GM06990 (cell line): ENCODE results near the gene MTLN.
"Not testable (repeated sequence)": the region's sequence is repeated elsewhere in the genome, so short reads cannot be mapped to it uniquely, and the experiment has no call there.

Source experiments
- DNase-seq: peaks from one replicate; pipeline ENCODE4 v3.0.0-alpha.2; 2011; ENCODE audit not compliant: insufficient read length; ENCODE audit errors: extremely low read depth
- H3K27me3 ChIP-seq: replicated peaks from 2 replicates; pipeline ENCODE4 v1.6.0; 2011; ENCODE audit warnings: low read length; ENCODE audit not compliant: control insufficient read depth, insufficient read depth
- H3K36me3 ChIP-seq: 2 replicates; pipeline ENCODE4 v1.5.1; 2011; ENCODE audit warnings: low read length; ENCODE audit not compliant: control insufficient read depth, insufficient read depth
- H3K4me3 ChIP-seq: replicated peaks from 2 replicates; pipeline ENCODE4 v1.5.1; 2011; ENCODE audit warnings: low read depth, mild to moderate bottlenecking, control low read depth, low read length
- TF ChIP-seq, protein P1 (sequence below): IDR thresholded peaks from 2 replicates; pipeline ENCODE4 v1.5.1; 2011; ENCODE audit warnings: low read length, control low read depth, mild to moderate bottlenecking, inconsistent platforms; ENCODE audit not compliant: insufficient read depth, poor library complexity, severe bottlenecking

MTLN gene

GRCh38 chr2:110211938-110212858 lies at the start of gene MTLN:
MTLN (minus strand) TSS chr2:110212547; CDS start chr2:110212525, 22 bp downstream.
- peak; percentile 91 for DNase-seq
- TF ChIP-seq, protein P1, sequence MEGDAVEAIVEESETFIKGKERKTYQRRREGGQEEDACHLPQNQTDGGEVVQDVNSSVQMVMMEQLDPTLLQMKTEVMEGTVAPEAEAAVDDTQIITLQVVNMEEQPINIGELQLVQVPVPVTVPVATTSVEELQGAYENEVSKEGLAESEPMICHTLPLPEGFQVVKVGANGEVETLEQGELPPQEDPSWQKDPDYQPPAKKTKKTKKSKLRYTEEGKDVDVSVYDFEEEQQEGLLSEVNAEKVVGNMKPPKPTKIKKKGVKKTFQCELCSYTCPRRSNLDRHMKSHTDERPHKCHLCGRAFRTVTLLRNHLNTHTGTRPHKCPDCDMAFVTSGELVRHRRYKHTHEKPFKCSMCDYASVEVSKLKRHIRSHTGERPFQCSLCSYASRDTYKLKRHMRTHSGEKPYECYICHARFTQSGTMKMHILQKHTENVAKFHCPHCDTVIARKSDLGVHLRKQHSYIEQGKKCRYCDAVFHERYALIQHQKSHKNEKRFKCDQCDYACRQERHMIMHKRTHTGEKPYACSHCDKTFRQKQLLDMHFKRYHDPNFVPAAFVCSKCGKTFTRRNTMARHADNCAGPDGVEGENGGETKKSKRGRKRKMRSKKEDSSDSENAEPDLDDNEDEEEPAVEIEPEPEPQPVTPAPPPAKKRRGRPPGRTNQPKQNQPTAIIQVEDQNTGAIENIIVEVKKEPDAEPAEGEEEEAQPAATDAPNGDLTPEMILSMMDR: no peak
- H3K4me3 ChIP-seq: peak within 1 kb of the TSS; percentile 82
- no peaks in the 10 kb centered on the region for H3K27me3 ChIP-seq
- H3K36me3 ChIP-seq: no peaks in the 10 kb centered on the region; the same call in 1 of the 2 replicates

DNA sequence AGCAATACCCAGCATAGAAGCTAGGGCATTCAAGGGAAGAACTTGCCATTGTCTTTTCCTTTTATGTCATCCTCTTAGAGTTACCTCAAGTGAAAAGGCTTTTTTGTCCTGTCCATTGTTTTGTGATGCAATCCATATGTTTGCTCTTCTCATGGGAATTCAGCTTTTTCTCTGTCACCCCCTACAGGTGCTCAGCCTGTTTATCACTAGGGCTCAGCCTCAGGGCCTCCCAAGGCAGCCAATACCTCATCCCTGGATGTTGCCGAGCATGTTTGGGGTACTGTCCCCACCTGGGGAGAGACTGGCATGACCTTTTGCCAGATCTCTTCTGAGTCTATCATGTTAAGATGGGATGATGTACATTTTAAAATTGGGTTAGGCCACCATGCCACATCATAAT lies 49.6 kb upstream of the MTLN start:
- H3K36me3 ChIP-seq, DNase-seq: not testable (repeated sequence)

GRCh38 chr2:110248081-110248795 lies 35.9 kb upstream of the MTLN start:
- not testable (repeated sequence) for H3K36me3 ChIP-seq, H3K27me3 ChIP-seq, DNase-seq, H3K4me3 ChIP-seq

More for the DNA sequence above, 49.6 kb upstream of the MTLN start:
- H3K27me3 ChIP-seq, H3K4me3 ChIP-seq: not testable (repeated sequence)

GRCh38 chr2:110245488-110246435 lies 33.4 kb upstream of the MTLN start:
- not testable (repeated sequence) for DNase-seq, H3K36me3 ChIP-seq, H3K27me3 ChIP-seq, H3K4me3 ChIP-seq

GRCh38 chr2:110243283-110243682 lies 30.9 kb upstream of the MTLN start:
- DNase-seq, H3K4me3 ChIP-seq: not testable (repeated sequence)

DNA sequence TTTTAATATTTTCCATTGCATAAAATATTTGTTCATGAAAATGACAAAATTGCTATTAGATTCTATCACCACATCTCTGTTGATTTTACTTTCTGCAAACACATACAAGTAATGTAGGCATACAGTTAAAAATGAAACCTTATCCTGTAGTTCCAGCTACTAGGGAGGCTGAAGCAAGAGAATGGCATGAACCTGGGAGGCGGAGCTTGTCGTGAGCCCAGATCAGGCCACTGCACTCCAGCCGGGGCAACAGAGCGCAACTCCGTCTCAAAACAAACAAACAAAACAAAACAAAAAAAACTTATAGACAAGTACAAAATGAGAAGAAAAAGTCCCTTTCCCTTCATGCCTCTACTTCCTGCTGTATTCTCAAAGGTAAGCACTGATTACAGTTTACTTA lies 22.2 kb upstream of the MTLN start:
- not testable (repeated sequence) for H3K4me3 ChIP-seq, H3K27me3 ChIP-seq, DNase-seq, H3K36me3 ChIP-seq

More at GRCh38 chr2:110243283-110243682, 30.9 kb upstream of the MTLN start:
- not testable (repeated sequence) for H3K27me3 ChIP-seq, H3K36me3 ChIP-seq

GRCh38 chr2:110229886-110230285 lies 17.5 kb upstream of the MTLN start:
- not testable (repeated sequence) for H3K4me3 ChIP-seq, DNase-seq, H3K27me3 ChIP-seq, H3K36me3 ChIP-seq

GRCh38 chr2:110222626-110223025 lies 10.3 kb upstream of the MTLN start:
- not testable (repeated sequence) for DNase-seq, H3K27me3 ChIP-seq, H3K36me3 ChIP-seq, H3K4me3 ChIP-seq

DNA sequence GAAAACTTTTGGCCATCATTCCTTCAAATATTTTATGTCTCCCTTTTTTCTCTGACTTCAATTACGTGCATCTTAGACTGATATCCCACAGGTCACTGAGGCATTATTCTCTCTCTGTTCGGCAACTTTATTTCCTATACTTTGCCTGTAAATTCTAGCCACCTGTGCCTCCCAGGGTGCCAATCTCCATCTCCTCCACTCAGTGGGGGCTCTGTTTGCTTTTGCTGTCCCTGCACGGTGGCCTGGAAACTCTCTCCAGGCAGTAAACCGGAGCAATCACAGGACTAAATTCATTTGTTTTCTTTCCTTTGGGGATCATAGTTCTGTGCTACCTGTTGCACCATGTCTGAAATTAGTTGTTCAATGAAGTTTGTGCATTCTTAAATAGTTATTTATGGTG lies 9.6 kb upstream of the MTLN start:
- no peaks in the 10 kb centered on the region for H3K36me3 ChIP-seq
- H3K27me3 ChIP-seq: no peaks in the 10 kb centered on the region; the same call in 1 of the 2 replicates
- no peak overlapping the region for H3K4me3 ChIP-seq
- TF ChIP-seq, protein P1: no peak
- no peak for DNase-seq
